ENCODE data around the gene SH2D4B.

DNA sequence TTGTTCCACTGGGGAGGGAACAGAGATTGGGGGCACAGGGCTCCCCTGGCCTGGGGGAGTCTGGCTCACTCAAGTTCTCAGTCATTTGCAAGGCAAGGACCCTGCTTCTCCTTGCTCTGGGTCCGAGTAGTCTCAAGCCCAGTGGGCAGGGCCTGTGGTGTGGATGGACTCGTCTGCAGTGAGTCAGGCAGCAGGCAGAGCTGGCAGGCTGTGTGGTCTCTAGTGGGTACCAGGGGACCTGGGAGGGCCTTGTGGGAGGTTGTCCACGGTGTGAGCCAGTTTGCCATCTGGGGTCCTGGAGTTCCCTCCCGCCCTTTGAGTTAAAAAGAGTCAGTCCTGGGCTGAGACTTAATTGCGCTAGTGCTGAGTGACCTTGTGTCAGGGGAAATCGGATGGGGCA is 8.8 kb upstream of the SH2D4B start:
- TF ChIP-seq, protein P1, sequence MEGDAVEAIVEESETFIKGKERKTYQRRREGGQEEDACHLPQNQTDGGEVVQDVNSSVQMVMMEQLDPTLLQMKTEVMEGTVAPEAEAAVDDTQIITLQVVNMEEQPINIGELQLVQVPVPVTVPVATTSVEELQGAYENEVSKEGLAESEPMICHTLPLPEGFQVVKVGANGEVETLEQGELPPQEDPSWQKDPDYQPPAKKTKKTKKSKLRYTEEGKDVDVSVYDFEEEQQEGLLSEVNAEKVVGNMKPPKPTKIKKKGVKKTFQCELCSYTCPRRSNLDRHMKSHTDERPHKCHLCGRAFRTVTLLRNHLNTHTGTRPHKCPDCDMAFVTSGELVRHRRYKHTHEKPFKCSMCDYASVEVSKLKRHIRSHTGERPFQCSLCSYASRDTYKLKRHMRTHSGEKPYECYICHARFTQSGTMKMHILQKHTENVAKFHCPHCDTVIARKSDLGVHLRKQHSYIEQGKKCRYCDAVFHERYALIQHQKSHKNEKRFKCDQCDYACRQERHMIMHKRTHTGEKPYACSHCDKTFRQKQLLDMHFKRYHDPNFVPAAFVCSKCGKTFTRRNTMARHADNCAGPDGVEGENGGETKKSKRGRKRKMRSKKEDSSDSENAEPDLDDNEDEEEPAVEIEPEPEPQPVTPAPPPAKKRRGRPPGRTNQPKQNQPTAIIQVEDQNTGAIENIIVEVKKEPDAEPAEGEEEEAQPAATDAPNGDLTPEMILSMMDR (IDR thresholded peaks at IDR 0.05) = no peak
- TF ChIP-seq EP300 (IDR thresholded peaks at IDR 0.05) = no peak
- no peak for TF ChIP-seq POLR2A (IDR thresholded peaks at IDR 0.05)
- TF ChIP-seq POLR2AphosphoS5 (IDR thresholded peaks at IDR 0.05) = no peak
